Measurements from ENCODE around the gene ATP10A.

DNA sequence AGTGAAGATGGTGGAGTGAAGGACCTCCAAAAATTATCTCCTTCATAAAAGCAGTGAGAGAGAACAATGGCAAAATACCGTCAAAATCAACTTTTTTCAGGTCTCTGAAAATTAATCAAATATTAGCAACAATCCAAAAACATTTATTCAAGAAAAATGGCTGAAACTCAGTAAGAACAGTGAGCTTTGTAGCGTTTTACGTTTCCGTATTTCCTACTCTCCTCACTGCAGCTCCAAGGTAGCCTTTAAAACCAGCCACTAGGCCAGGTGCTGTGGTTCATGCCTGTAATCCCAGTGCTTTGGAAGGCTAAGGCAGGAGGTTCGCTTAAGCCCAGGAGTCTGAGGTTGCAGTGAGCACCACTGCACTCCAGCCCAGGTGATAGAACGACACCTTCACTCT lies 38.5 kb downstream of the ATP10A start:
- TF ChIP-seq ZFP3 (CRISPR knock-in tag; IDR thresholded peaks at IDR 0.05) (no peak), ESRRG (CRISPR knock-in tag; IDR thresholded peaks at IDR 0.05) (no peak), SNAI2 (CRISPR knock-in tag; IDR thresholded peaks at IDR 0.05) (no peak), CSDC2 (CRISPR knock-in tag; IDR thresholded peaks at IDR 0.05) (no peak), RARB (CRISPR knock-in tag; IDR thresholded peaks at IDR 0.05) (no peak), ISL1 (CRISPR knock-in tag; IDR thresholded peaks at IDR 0.05) (no peak), ZC3H10 (CRISPR knock-in tag; IDR thresholded peaks at IDR 0.05) (no peak), ARNTL (CRISPR knock-in tag; IDR thresholded peaks at IDR 0.05; ENCODE audit: borderline replicate concordance, low read depth) (no peak), ZNF8 (CRISPR knock-in tag; IDR thresholded peaks at IDR 0.05) (no peak), ZNF70 (CRISPR knock-in tag; IDR thresholded peaks at IDR 0.05) (no peak)
- TF ChIP-seq, protein P1, sequence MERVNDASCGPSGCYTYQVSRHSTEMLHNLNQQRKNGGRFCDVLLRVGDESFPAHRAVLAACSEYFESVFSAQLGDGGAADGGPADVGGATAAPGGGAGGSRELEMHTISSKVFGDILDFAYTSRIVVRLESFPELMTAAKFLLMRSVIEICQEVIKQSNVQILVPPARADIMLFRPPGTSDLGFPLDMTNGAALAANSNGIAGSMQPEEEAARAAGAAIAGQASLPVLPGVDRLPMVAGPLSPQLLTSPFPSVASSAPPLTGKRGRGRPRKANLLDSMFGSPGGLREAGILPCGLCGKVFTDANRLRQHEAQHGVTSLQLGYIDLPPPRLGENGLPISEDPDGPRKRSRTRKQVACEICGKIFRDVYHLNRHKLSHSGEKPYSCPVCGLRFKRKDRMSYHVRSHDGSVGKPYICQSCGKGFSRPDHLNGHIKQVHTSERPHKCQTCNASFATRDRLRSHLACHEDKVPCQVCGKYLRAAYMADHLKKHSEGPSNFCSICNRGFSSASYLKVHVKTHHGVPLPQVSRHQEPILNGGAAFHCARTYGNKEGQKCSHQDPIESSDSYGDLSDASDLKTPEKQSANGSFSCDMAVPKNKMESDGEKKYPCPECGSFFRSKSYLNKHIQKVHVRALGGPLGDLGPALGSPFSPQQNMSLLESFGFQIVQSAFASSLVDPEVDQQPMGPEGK (CRISPR knock-in tag; IDR thresholded peaks at IDR 0.05; ENCODE audit: borderline replicate concordance): no peak
- TF ChIP-seq, protein P2, sequence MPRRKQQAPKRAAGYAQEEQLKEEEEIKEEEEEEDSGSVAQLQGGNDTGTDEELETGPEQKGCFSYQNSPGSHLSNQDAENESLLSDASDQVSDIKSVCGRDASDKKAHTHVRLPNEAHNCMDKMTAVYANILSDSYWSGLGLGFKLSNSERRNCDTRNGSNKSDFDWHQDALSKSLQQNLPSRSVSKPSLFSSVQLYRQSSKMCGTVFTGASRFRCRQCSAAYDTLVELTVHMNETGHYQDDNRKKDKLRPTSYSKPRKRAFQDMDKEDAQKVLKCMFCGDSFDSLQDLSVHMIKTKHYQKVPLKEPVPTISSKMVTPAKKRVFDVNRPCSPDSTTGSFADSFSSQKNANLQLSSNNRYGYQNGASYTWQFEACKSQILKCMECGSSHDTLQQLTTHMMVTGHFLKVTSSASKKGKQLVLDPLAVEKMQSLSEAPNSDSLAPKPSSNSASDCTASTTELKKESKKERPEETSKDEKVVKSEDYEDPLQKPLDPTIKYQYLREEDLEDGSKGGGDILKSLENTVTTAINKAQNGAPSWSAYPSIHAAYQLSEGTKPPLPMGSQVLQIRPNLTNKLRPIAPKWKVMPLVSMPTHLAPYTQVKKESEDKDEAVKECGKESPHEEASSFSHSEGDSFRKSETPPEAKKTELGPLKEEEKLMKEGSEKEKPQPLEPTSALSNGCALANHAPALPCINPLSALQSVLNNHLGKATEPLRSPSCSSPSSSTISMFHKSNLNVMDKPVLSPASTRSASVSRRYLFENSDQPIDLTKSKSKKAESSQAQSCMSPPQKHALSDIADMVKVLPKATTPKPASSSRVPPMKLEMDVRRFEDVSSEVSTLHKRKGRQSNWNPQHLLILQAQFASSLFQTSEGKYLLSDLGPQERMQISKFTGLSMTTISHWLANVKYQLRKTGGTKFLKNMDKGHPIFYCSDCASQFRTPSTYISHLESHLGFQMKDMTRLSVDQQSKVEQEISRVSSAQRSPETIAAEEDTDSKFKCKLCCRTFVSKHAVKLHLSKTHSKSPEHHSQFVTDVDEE (CRISPR knock-in tag; IDR thresholded peaks at IDR 0.05): no peak
